NCI-H187 (cell line): ENCODE measurements around the gene FGFR2.
A peak's percentile ranks its signal among the peaks of the same experiment; 100 is the strongest.

Source experiments
- DNase-seq, 2 experiments: peaks; one replicate each; lab custom pipeline; 2025; lab: John Stamatoyannopoulos, UW

The FGFR2 gene

DNA sequence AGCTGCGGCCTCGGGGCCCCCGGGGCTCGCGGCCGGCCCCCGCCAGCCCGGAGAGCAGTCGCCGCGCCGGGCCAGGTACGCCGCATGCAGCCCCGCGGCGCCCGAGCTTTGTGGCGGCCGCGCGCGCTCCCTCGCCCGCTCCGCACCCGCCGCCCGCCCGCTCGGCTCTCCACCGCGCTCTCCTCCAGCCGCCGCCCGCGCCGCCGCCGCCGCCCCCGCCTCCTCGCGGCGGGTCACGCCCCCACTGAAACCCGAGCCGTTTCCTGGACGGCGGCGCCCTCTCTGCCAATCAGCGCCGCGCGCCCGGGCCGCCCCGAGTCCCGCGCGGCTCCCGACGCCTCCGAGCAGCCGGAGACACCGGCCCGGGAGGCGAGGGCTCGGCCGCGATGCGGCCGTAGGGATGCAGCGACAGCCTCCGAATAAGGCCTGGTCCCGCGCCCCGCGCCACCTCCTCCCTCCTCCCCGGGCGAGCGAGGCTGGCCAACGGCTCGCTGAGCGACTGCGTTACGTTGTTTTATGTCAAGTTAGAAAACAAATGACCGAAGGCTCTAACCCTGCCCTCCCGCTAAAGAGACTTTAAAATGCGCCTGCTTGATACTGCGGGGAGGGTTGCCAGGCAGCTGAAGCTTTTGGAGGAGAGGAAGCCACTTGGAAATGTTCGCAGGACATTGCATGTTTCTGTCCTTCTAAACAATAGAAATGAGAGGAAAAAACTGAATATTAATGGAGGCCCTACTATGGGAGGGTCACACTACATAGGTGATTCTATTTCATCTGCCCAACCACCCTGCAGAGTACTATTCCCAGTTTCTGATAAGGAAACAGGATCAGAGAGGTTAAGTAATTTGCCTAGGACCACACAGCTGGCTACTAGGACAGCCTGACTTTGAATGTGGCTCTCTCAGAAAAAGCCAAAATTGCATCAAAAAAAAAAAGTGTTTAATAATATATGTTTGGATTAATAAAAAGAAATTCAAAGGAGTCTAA, at the start of gene FGFR2:
TSS of gene FGFR2 (minus strand) at position 182 of the 987 bp plus-strand sequence. CDS start 4,627 bp downstream, outside the sequence.
- DNase-seq, result peak; percentile 26 to 54

DNA sequence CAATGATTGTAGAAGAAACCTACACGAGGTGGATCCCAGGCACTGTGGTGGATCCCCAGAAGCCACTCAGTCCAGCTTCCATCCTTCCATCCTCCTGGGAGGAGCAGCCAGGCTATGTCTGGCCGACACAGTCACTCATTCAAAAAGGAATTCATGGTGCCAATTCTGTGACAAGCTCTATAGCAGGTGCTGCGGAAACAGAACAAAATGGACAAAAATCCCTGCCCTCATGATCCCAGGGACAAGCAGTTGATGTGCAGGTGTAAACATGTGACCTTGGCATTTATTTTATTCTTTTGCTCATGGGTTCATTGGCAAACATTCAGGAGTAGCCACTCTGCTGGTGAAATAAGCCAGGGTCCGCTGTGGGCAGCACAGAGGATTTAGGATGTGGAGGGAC, 49.2 kb upstream of the FGFR2 start:
- DNase-seq, result no peak

DNA sequence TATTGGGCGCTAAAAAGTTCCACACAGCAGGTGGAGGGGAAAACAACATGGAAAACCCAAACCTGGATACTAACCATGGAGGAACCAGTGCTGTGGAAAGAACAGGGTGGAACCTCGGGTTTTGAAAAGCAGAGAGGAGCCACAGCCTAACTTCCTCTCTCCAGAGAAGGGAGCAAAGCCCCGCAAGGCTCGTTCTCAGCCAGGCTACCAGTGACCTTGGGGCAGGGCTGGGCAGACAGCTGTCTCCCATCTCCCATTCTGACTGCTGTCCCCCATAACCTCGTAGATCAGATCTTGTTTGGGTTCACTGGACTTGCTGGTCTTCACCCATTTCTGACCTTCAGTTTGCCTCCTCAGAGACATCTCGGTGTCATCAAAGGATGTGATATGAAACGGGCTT, 47.5 kb upstream of the FGFR2 start:
- DNase-seq, result no peak

DNA sequence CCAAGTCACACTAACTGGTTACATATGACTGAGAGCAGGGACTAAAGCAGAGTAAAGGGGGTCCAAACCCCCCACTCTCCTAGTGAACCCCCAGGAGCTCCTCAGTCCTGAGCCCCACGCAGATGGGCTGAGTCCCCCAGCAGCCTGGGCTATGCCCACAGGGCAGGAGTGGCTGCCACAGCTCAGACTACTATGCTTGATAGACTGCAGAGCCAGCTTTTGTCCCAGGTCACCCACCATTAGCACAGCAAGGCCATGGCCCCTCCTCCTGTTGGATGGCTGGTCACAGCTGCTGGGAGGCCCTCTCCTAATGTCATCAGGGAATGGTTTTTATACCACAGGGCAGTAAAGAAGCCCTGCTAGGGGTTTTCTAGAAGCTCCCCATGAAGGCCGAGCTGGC, 46.3 kb upstream of the FGFR2 start:
- DNase-seq, result no peak

DNA sequence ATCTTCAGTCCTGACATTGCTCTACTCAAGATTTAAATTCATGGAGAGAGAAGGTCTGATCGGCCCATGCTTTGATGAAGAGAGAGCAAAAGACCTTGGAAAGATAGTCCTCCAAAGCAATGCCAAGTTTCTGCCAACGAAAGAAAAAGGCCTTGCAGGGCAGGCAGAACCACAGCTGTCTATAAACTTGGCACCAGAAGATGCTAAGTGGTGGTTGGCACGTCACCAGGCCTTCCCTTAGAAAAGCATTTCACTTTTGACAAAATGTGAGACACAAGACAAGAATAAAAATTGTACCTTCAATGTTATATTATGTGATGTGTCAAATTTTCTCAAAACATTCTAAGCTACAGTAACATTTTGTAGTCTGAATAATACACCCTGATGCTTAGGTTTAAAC, 42.0 kb upstream of the FGFR2 start:
- DNase-seq, result no peak

DNA sequence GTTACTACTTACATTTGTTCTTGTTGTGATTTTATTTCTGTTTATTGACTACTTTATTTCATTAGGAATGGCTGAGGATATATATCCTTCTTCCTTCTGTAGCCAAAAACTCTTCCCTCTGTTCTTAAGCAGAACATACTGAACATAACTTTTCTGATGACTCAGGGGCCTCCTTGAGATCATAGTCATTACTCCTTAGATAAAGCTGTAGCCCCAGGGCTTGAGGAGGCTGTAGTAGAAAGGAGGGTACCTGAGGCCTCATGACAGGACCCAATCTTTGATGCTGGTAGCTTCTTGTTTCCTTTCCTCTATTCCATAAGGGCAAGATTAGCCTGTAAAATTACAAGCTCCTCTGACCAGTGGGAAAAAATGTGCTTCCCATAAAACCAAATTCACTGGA, 41.2 kb upstream of the FGFR2 start:
- DNase-seq, result no peak

DNA sequence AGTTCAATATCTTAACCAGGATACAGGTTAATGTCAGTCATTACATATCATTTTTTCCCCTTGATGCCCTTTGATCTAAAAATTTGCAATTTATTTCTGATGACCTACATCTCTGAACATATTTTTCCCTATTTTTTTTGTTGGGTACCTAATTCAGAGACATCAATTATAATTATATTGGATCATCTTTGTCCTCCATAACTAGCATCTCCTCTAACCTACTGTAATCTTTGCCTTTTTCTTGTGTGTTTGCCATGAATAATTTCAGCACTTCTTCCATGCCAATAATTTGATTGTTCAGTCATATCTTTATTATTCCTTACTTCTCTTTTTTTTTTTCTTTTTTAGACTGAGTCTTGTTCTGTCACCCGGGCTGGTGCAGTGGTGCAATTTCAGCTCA, 39.2 kb upstream of the FGFR2 start:
- no peak for DNase-seq

DNA sequence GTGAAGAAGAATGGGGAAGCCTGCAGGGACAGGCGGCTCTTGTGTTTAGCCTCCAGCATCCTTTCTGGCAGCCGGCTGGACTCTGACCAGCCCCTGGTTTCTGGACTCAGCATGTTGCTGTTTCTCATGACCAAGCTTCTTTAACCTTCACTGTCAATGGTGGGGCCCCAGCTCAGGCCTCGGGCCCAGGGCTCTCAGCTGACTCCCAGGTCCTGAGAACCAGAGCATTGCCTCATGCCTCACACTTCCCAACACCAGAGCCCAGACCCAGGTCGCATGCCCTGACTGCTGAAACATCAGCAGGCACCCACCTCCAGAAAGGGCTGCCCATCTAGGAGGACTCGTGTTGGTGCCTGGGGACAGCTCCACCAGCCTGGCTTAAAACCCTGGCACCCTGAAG, 34.8 kb upstream of the FGFR2 start:
- DNase-seq, result no peak

DNA sequence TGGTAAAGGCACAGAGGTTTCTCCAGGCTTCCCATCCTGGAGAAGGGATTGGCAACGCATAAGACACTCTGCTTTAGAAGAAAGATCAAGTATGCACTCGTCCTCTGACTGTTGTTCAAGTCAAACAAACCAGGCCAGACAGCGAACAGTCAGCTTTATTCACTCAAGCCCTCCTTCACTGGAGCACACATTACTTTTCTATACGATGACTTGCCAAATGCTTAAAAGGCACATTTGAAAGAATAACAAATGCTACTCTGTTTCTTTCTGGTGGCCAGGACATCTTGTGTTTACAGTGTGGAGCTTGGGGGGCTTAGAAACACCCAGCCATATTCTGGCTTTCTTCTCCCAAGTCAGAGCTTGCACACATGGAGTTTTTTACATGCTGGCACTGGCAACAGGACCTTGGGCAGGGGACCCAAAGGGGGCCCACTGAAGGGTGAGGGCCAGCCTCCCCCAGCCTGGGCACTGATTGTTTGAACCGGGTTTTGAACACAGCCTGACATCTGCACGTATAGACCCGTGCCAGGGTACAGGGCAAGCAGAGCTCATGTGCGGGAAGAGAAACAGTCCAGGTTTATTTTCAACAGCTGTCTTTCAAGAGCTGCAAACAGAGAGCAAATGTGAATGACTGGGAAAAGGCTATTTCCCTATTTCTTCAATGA, 33.3 kb upstream of the FGFR2 start:
- DNase-seq, result no peak

DNA sequence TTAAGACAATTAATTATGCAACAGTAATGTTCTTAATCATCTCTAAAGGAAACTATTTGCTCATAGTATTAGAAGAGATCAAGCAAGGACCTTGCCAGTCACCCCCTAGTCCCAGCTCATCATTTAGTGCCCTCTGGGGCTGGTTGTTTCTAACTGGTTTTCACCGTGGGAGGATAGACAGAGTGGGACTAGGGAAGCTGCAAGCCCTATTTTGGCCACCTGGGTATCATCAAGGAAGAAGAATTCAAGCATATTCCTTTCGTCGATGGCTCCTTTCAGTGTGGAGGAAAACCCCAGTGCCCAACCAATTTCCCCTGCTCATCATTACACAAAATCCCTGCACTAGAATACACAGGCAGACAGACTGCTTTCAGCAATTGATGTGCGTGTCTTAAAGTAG, 30.6 kb upstream of the FGFR2 start:
- no peak for DNase-seq

DNA sequence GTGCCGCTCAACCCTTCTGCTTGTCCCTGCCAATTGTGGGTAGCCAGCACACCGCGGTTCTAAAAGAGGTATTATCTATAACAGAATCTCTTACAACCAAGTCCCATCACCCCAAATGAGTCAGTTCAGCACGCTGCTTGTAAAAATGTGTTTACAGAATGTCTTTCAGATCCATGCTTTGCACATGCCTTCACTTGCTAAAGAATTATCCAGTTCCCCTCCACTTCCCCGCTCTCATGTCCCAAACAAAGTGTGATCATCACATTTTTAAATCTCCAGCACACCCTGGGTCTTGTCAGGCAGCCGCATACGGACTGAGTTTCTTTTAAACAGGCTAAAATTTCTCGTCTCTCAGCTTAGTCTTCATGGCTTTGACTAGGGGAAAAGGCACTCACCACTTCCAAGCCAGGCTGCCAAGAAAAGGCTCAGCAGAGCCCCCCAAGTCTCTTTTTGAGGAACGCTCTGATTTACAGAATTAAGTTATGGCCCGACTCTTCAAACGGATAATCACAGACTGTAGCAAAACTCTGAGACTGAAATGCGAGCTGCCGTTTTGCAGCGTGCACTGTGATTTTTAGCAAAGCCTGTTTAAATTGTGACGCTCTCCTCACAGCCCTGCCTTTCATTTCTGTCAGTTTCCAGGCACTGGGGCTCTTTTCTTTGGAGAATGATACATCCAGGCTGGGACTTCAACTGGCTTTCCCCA, 29.8 kb upstream of the FGFR2 start:
- DNase-seq, result no peak

DNA sequence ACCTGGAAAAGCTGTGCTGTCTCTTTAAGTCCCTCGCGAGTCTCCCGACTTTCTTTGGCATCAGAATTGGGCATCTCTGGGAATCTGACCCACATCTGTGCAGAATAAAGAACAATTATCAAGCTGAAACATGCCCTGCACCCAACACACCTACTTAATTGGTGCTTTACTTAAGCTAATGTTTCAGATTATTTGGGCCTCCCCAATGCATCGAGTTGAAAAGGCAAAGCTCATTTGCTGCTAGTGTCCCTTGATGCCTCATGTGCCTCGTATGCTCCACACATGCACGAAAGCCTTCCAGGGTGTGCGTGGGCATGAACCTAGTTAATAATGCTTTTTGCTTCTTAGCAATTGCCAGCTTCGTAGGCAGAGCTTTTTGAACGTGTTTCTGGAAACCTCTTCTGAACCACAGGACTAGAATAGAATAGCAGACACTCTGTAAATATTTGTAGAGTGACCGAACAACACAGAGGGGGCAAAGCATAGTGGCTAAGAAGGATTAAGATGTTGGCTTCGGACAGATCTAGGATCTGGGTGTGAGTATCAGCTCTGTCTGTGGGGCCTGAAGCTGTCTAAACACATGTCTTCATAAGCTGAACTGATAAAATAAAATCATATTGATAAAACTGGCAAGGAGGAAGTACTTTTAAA, 26.7 kb upstream of the FGFR2 start:
- DNase-seq, result no peak

DNA sequence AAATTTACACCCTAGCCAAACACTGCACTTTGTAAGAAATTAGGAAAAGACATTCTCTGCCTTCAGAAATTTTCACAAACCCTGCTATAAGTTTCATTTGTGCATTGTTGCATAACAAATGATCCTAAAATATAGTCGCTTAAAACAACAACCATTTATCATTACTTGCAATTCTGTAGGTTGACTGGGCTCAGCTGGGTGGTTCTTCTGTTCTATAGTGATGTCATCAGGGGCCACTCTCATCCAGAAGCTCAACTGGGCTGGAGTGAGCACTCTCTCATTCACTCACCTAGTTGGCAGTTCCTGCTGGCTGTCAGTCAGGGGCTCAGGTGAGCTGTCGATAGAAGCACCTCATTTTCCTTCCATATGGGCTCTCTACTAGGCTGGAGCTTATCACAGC, 20.7 kb upstream of the FGFR2 start:
- no peak for DNase-seq

DNA sequence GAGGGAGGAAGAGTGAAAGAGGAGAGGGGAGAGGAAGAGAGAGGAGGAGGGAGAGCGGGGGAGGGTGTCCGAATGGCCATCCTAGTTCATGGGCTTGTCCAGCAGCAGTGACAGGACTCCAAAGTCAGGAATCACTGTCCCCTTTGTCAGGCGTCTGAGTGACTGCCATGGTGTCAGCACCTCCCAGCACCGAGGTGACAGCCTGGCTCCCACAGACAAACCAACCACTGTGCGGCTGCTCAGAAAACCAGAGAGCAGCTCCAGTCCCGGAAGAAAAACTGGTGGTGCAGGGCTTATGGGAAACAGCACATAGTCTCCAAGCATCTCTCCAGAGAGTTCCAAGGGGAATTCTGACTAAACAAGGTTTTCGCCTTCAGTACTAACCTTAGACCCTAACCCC, 18.9 kb upstream of the FGFR2 start:
- no peak for DNase-seq

DNA sequence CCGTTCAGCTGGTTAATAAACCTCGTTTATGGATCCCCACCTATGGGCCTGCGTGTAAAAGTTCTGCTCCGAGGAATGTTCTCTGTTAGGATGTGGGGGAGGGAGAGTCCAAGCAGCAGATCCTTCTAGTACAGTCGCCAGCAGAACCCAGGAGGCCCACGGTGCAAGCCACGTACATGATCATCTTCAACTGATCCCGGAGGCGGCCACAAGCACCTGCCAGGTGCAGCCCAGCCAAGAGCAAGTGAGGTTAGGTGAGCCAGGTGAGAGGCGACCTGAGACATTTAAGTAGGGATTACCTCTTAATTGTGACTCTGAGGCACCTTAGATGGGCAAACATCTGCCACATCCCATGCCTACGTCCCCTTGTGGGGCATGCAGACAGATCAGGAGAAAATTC, 18.0 kb upstream of the FGFR2 start:
- DNase-seq, result no peak

DNA sequence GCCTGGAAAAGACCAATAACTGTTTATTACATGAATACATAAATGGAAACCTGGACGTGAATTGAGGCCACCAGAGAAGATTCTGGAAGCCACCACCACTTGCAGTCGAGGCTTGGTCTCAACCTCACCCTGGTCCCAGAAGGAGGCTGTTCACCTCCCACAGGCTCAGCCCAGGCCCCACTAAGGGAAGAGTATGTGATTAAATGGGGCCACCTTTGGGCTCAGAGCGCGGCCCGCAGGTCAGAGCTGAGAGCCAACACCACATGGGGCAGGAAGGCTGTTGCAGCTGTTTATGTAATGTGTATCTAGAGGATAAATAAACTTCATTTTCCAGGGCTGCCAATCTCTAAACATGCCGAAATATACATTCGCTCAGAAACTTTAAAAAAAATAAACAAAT, 17.6 kb upstream of the FGFR2 start:
- no peak for DNase-seq

DNA sequence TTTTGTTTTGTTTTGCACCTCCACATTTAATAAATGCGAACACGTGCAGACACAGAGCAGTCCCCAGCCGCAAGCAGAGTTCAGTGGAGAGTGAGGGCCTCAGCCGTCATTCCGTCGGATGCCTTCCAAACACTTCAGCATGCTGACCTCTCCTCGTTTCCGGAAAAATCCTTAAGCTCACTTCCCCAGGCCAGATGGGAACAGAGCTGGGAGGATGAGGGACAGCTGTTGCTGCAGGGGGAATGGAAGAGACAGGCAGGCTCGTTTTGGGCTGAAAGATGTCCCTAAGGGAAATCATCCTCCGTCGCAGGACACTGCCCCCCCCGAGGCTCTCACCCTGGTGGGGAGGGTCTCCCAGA, 17.2 kb upstream of the FGFR2 start:
- no peak for DNase-seq

DNA sequence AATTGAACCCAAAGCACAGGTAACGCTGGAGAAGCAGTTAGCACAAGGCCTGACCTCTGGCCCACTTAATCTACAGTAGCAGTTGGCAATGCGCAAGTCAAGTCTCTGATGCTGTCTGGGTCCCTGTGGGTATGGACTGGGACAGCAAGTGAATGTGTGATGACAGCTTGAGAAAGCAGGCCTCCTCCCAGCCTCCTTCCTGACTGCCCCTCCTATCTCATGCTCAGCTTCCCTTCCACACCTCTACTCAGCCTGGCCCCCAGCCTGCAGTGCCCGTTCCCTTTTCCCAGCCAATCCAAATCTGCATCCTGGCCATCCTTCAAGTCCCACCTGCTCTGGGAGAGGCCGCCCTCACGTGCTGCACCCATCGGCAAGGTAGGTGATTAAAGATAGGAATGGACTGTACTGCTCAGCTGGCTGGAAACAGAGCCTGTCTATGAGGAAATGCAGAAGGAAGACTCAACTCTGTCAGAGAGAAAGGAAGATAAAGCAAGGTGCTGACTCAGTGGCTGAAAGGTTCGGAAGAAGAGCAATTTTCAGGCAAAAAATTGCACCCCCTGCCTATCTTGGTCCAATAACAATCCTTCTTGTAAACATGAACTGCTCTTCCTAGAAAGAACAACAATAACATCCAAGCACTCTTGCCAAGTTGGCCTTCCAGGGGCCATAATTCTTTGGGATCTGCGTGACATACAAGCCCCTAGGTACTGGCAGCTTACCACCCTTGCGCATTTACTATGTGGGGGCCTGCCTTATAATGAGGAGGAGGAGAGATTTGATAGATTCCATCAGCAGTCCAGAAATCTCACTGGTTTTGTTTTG, 16.6 kb upstream of the FGFR2 start:
- DNase-seq, result no peak

DNA sequence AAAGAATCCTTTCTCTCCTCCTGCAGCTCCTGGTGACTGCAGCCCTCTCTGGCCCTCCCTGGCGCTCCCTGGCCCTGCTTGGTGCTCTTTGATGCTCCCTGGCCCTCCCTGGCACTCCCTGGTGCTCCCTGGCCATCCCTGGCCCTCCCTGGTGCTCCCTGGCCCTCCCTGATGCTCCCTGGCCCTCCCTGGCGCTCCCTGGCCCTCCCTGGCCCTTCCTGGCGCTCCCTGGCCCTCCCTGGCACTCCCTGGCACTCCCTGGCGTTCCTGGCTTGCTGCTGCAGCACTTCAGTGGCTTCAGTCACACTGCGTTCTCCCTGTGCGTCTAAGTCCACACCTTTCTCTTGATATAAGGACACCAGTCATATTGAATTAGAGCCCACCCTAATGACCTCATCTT, 15.2 kb upstream of the FGFR2 start:
- no peak for DNase-seq

DNA sequence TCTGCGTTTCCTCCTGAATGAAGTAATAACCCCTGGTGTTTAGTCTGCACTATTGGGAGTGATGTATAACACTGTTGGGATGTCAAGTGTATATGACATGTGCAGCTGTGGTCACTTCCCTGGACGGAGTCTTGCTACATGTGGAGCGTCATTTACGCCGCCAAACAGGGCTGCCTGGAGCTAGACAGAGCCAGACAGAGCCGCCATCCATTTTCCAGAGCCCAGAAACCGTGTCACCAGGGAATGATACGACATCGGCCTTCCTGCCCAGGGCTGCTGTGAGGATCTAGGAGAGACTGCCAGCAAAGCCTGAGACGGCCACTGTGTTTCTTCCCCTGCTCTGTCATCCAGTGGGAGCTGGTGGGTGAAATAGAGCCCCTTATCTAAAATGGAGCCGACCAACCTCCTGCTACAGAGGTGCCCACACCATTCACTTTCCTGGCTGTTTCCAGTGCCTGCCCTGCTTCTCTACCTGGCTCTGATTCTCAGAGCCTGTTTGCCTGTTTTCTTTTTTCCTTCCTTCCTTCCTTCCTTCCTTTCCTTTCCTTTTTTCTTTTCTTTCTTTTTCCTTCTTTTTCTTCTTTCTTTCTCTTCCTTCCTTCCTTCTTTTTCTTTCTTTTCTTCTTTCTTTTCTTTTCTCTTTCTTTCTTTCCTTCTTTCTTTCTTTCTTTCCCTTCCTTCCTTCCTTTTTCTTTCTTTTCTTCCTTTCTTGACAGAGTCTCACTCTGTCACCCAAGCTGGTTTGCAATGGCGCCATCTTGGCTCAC, 13.3 kb upstream of the FGFR2 start:
- no peak for DNase-seq
